H9 (cell line): Measurements from ENCODE around the gene MYO3A. TPM values are rescaled to one million over a fixed set of nuclear protein-coding genes. Genes with fewer than 3 reads are reported as not detected.

Experiments used
- DNase-seq: peaks from one replicate; pipeline ENCODE4 v3.0.0-alpha.2; 2017
- H2AFZ ChIP-seq: one replicate; pipeline ENCODE4 v1.6.1; 2013; ENCODE audit warnings: mild to moderate bottlenecking, low read length, control low read depth, moderate library complexity
- H2AK5ac ChIP-seq: 2 replicates; pipeline ENCODE4 v1.6.1; 2013; ENCODE audit warnings: low read length, control low read depth, mixed read lengths; ENCODE audit not compliant: insufficient read length
- H2BK120ac ChIP-seq: one replicate; pipeline ENCODE4 v1.6.1; 2013; ENCODE audit warnings: low read depth, mild to moderate bottlenecking, low read length, control low read depth, inconsistent platforms; ENCODE audit not compliant: poor library complexity, severe bottlenecking
- H2BK12ac ChIP-seq: 2 replicates; pipeline ENCODE4 v1.6.1; 2013; ENCODE audit warnings: low read length, control low read depth, mixed read lengths, low read depth; ENCODE audit not compliant: insufficient read length
- H2BK15ac ChIP-seq: 2 replicates; pipeline ENCODE4 v1.6.1; 2013; ENCODE audit warnings: low read depth, low read length, control low read depth
- H2BK20ac ChIP-seq: one replicate; pipeline ENCODE4 v1.6.1; 2013; ENCODE audit warnings: low read depth, mild to moderate bottlenecking, low read length, control low read depth, inconsistent platforms; ENCODE audit not compliant: poor library complexity, severe bottlenecking
- H2BK5ac ChIP-seq: 2 replicates; pipeline ENCODE4 v1.6.1; 2013; ENCODE audit warnings: low read length, control low read depth, mixed read lengths; ENCODE audit not compliant: insufficient read length
- H3K14ac ChIP-seq: 2 replicates; pipeline ENCODE4 v1.6.1; 2013; ENCODE audit warnings: low read length, control low read depth; ENCODE audit not compliant: insufficient read depth
- H3K18ac ChIP-seq: 2 replicates; pipeline ENCODE4 v1.6.1; 2013; ENCODE audit warnings: low read depth, mild to moderate bottlenecking, mixed read lengths, low read length, control low read depth; ENCODE audit not compliant: insufficient read length
- H3K23ac ChIP-seq: 2 replicates; pipeline ENCODE4 v1.6.1; 2013; ENCODE audit warnings: low read length, control low read depth, mixed read lengths, low read depth; ENCODE audit not compliant: insufficient read length
- H3K23me2 ChIP-seq: 2 replicates; pipeline ENCODE4 v1.6.1; 2013; ENCODE audit warnings: low read depth, mild to moderate bottlenecking, mixed read lengths, low read length, control low read depth; ENCODE audit not compliant: insufficient read length, poor library complexity, severe bottlenecking
- H3K27ac ChIP-seq: 2 replicates; pipeline ENCODE4 v1.5.1; 2013; ENCODE audit warnings: low read length, control low read depth, mixed read lengths, low read depth; ENCODE audit not compliant: insufficient read length
- H3K27me3 ChIP-seq: 2 replicates; pipeline ENCODE4 v1.6.1; 2013; ENCODE audit warnings: low read length, control low read depth, inconsistent platforms; ENCODE audit not compliant: insufficient read depth
- H3K4ac ChIP-seq: 2 replicates; pipeline ENCODE4 v1.6.1; 2013; ENCODE audit warnings: low read depth, mild to moderate bottlenecking, control low read depth, inconsistent platforms, low read length, moderate library complexity
- H3K4me1 ChIP-seq: 2 replicates; pipeline ENCODE4 v1.6.1; 2013; ENCODE audit warnings: low read length, control low read depth, inconsistent platforms; ENCODE audit not compliant: insufficient read depth
- H3K4me2 ChIP-seq: 2 replicates; pipeline ENCODE4 v1.6.1; 2013; ENCODE audit warnings: low read length, control low read depth, mixed read lengths; ENCODE audit not compliant: insufficient read length, insufficient read depth
- H3K56ac ChIP-seq: 2 replicates; pipeline ENCODE4 v1.6.1; 2013; ENCODE audit warnings: low read depth, mild to moderate bottlenecking, mixed read lengths, low read length, control low read depth; ENCODE audit not compliant: insufficient read length
- H3K79me1 ChIP-seq: 2 replicates; pipeline ENCODE4 v1.6.1; 2013; ENCODE audit warnings: low read depth, mild to moderate bottlenecking, moderate library complexity, low read length, control low read depth, inconsistent platforms; ENCODE audit not compliant: insufficient read depth, poor library complexity, severe bottlenecking
- H3K79me2 ChIP-seq: 2 replicates; pipeline ENCODE4 v1.6.1; 2013; ENCODE audit warnings: low read length, control low read depth, inconsistent platforms; ENCODE audit not compliant: insufficient read depth
- H3K9ac ChIP-seq: 2 replicates; pipeline ENCODE4 v1.6.1; 2013; ENCODE audit warnings: low read length, control low read depth, mixed read lengths; ENCODE audit not compliant: insufficient read length; ENCODE audit errors: extremely low read depth
- H3K9me3 ChIP-seq: one replicate; pipeline ENCODE4 v1.6.1; 2013; ENCODE audit warnings: low read depth, low read length, inconsistent platforms; ENCODE audit not compliant: control insufficient read depth
- H3T11ph ChIP-seq: one replicate; pipeline ENCODE4 v1.6.1; 2013; ENCODE audit warnings: mild to moderate bottlenecking, low read length, control low read depth, inconsistent platforms
- H4K20me1 ChIP-seq: one replicate; pipeline ENCODE4 v1.6.1; 2013; ENCODE audit not compliant: control insufficient read depth, insufficient read length, insufficient read depth
- H4K5ac ChIP-seq: 2 replicates; pipeline ENCODE4 v1.6.1; 2013; ENCODE audit warnings: low read depth, mild to moderate bottlenecking, mixed read lengths, low read length, control low read depth; ENCODE audit not compliant: insufficient read length
- H4K8ac ChIP-seq: replicated peaks from 2 replicates; pipeline ENCODE4 v1.6.1; 2013; ENCODE audit warnings: low read length, control low read depth, mixed read lengths, low read depth; ENCODE audit not compliant: insufficient read length
- H4K91ac ChIP-seq: 2 replicates; pipeline ENCODE4 v1.6.1; 2013; ENCODE audit warnings: low read depth, mild to moderate bottlenecking, moderate library complexity, mixed read lengths, low read length, control low read depth; ENCODE audit not compliant: insufficient read length
- H3K27ac Mint-ChIP-seq, 3 experiments: 2 replicates in 2 of 3; 3 replicates in 1 of 3; pipeline ENCODE4 v1.8.0; 2020 to 2021; ENCODE audit warnings: mixed read lengths in 3 of 3, mild to moderate bottlenecking in 1 of 3, moderate library complexity in 1 of 3
- H3K27me3 Mint-ChIP-seq: 2 replicates; pipeline ENCODE4 v1.8.0; 2021; ENCODE audit warnings: low read depth, mild to moderate bottlenecking, moderate library complexity, mixed read lengths
- H3K36me3 Mint-ChIP-seq, 3 experiments: 2 replicates in 2 of 3; 3 replicates in 1 of 3; pipeline ENCODE4 v1.8.0; 2020 to 2021; ENCODE audit warnings: low read depth in 3 of 3, mixed read lengths in 3 of 3; ENCODE audit not compliant: insufficient read depth in 1 of 3
- H3K4me1 Mint-ChIP-seq, 2 experiments: 2 replicates each; pipeline ENCODE4 v1.8.0; 2020; ENCODE audit warnings: mixed read lengths in 2 of 2
- H3K4me3 Mint-ChIP-seq, 2 experiments: 2 replicates in 1 of 2; 3 replicates in 1 of 2; pipeline ENCODE4 v1.8.0; 2020 to 2021; ENCODE audit warnings: mild to moderate bottlenecking in 2 of 2, mixed read lengths in 2 of 2, moderate library complexity in 1 of 2
- H3K9me3 Mint-ChIP-seq, 2 experiments: 2 replicates in 1 of 2; 3 replicates in 1 of 2; pipeline ENCODE4 v1.8.0; 2020; ENCODE audit warnings: mild to moderate bottlenecking in 2 of 2, mixed read lengths in 2 of 2, moderate library complexity in 1 of 2
- WGBS: extraction: QIAGEN DNeasy Blood & Tissue Kit; methylation state at CpG from one replicate; pipeline ENCODE4 v1.1.7; 2013; ENCODE audit warnings: missing lambda C conversion rate, low lambda C conversion rate, mixed read lengths; ENCODE audit not compliant: insufficient read length; ENCODE audit errors: extremely low coverage; 5-methylcytosine and 5-hydroxymethylcytosine counted together
- total RNA-seq: library from RNA; stranded (reverse); gene quantifications from 2 replicates; pipeline ENCODE4 v1.2.1, GENCODE V29; 2021
- TF ChIP-seq, protein P1 (sequence below): fragments of 200-600 bp; sonication (generic); conservative IDR thresholded peaks from 3 replicates; pipeline ENCODE4 v1.8.0; 2021; ENCODE audit warnings: antibody characterized with exemption, mild to moderate bottlenecking

MYO3A gene
- total RNA-seq, 1 experiment from 2014 or later, result 4.3 TPM

DNA sequence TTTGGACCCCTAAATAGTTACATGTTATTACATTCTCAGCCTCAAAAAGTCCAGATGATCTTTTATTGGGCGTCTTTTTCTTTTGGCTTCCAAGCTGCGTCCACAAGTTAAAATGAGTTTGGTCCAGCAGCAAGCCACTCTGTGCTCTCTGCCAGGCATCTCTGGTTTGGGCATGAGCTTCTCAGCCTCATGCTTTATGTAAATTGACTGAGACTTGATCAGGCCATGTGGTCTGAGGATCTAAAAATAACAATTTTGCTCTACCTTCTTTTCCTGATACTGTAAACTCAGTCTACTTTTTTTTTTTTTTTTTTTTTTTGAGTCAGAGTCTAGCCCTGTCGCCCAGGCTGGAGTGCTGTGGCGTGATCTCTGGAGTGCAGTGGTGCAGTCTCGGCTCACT lies 298.1 kb downstream of the MYO3A start:
- H3K27me3 Mint-ChIP-seq, result peaks cover 14% of the 10 kb centered on the region
- Histone ChIP-seq H3K14ac (no peak overlapping the region), H4K5ac (no peak overlapping the region), H3K79me2 (no peaks in the 10 kb centered on the region), H4K20me1 (no peaks in the 10 kb centered on the region), H3K27me3 (no peaks in the 10 kb centered on the region), H3K9me3 (no peaks in the 10 kb centered on the region), H3K23ac (no peak overlapping the region), H3K27ac (no peak overlapping the region), H4K91ac (no peak overlapping the region), H3K4me2 (no peak overlapping the region), H3T11ph (no peak overlapping the region), H3K4me1 (no peaks in the 10 kb centered on the region), H2BK15ac (no peak overlapping the region), H3K18ac (no peak overlapping the region), H3K4ac (no peak overlapping the region), H3K9ac (no peak overlapping the region), H2BK20ac (no peak overlapping the region), H2AFZ (no peak overlapping the region), H3K23me2 (no peaks in the 10 kb centered on the region), H2AK5ac (no peak overlapping the region), H3K79me1 (no peaks in the 10 kb centered on the region), H3K56ac (no peak overlapping the region), H2BK120ac (no peak overlapping the region), H2BK5ac (no peak overlapping the region), H4K8ac (no peak overlapping the region), H2BK12ac (no peak overlapping the region)
- H3K4me1 Mint-ChIP-seq, result peaks cover 0 to 4% of the 10 kb centered on the region in 2 experiments; a peak in 1 of 4 replicates
- TF ChIP-seq, protein P1, sequence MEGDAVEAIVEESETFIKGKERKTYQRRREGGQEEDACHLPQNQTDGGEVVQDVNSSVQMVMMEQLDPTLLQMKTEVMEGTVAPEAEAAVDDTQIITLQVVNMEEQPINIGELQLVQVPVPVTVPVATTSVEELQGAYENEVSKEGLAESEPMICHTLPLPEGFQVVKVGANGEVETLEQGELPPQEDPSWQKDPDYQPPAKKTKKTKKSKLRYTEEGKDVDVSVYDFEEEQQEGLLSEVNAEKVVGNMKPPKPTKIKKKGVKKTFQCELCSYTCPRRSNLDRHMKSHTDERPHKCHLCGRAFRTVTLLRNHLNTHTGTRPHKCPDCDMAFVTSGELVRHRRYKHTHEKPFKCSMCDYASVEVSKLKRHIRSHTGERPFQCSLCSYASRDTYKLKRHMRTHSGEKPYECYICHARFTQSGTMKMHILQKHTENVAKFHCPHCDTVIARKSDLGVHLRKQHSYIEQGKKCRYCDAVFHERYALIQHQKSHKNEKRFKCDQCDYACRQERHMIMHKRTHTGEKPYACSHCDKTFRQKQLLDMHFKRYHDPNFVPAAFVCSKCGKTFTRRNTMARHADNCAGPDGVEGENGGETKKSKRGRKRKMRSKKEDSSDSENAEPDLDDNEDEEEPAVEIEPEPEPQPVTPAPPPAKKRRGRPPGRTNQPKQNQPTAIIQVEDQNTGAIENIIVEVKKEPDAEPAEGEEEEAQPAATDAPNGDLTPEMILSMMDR, result no peak
- no peak overlapping the region for H3K4me3 Mint-ChIP-seq
- H3K27ac Mint-ChIP-seq, result no peak overlapping the region
- H3K9me3 Mint-ChIP-seq, result no peaks in the 10 kb centered on the region
- no CpG with 5 or more reads among the region's 5 CpGs for WGBS
- DNase-seq, result no peak
- H3K36me3 Mint-ChIP-seq, result no peaks in the 10 kb centered on the region; a peak in 1 of 7 replicates
